Nephron (organoid): Measurements from ENCODE around the gene VAPA.

Experiments used
- H3K27ac Mint-ChIP-seq, 3 experiments: 2 replicates each; pipeline ENCODE4 v1.8.0; 2020; ENCODE audit warnings: mixed read lengths in 3 of 3, mild to moderate bottlenecking in 2 of 3, moderate library complexity in 1 of 3
- H3K27me3 Mint-ChIP-seq: 2 replicates; pipeline ENCODE4 v1.8.0; 2021; ENCODE audit warnings: low read depth, mild to moderate bottlenecking, moderate library complexity, mixed read lengths
- H3K36me3 Mint-ChIP-seq: 2 replicates; pipeline ENCODE4 v1.8.0; 2020; ENCODE audit warnings: low read depth, mixed read lengths
- H3K4me1 Mint-ChIP-seq: 2 replicates; pipeline ENCODE4 v1.8.0; 2020; ENCODE audit warnings: mixed read lengths
- H3K4me3 Mint-ChIP-seq, 3 experiments: 2 replicates each; pipeline ENCODE4 v1.8.0; 2020; ENCODE audit warnings: mild to moderate bottlenecking in 3 of 3, mixed read lengths in 3 of 3, moderate library complexity in 2 of 3
- H3K9me3 Mint-ChIP-seq: 2 replicates; pipeline ENCODE4 v1.8.0; 2020; ENCODE audit warnings: mixed read lengths
- CTCF ChIP-seq, 3 experiments: fragments of 200-600 bp; sonication (generic); IDR thresholded peaks; one replicate each; pipeline ENCODE4 v1.5.0; 2021; ENCODE audit warnings: antibody characterized with exemption in 3 of 3; ENCODE audit not compliant: unreplicated experiment in 3 of 3

VAPA gene

GRCh38 chr18:9914584-9915290, 921 bp downstream of the VAPA start:
- peaks cover 23% of the 10 kb centered on the region for H3K4me1 Mint-ChIP-seq
- H3K36me3 Mint-ChIP-seq: no peaks in the 10 kb centered on the region
- H3K4me3 Mint-ChIP-seq: peak overlapping the region; percentile 90 to 97 (median 94)
- peak overlapping the region; percentile 94 to 96 (median 96) for H3K27ac Mint-ChIP-seq
- no peaks in the 10 kb centered on the region for H3K9me3 Mint-ChIP-seq
- H3K27me3 Mint-ChIP-seq: no peaks in the 10 kb centered on the region
- TF ChIP-seq CTCF (IDR thresholded peaks at IDR 0.05; ENCODE audit: unreplicated experiment in 3 of 3): no peak

GRCh38 chr18:9915291-9916076, 1.7 kb downstream of the VAPA start:
- no peaks in the 10 kb centered on the region for H3K9me3 Mint-ChIP-seq
- TF ChIP-seq CTCF (IDR thresholded peaks at IDR 0.05; ENCODE audit: unreplicated experiment in 3 of 3): no peak
- no peaks in the 10 kb centered on the region for H3K27me3 Mint-ChIP-seq
- peaks cover 23% of the 10 kb centered on the region for H3K4me1 Mint-ChIP-seq
- peak overlapping the region; percentile 90 to 97 (median 94) for H3K4me3 Mint-ChIP-seq
- H3K27ac Mint-ChIP-seq: peak overlapping the region; percentile 94 to 96 (median 96)
- H3K36me3 Mint-ChIP-seq: no peaks in the 10 kb centered on the region

GRCh38 chr18:9916077-9916639, 2.3 kb downstream of the VAPA start:
- H3K27ac Mint-ChIP-seq: peak overlapping the region; percentile 94 to 96 (median 96)

GRCh38 chr18:9916808-9917207, 3.0 kb downstream of the VAPA start:
- H3K27ac Mint-ChIP-seq: peak overlapping the region in 1 of 3 experiments; percentile 94
- H3K4me3 Mint-ChIP-seq: peak overlapping the region in 2 of 3 experiments; percentile 90 to 97
- no peaks in the 10 kb centered on the region for H3K36me3 Mint-ChIP-seq
- H3K27me3 Mint-ChIP-seq: no peaks in the 10 kb centered on the region
- no peaks in the 10 kb centered on the region for H3K9me3 Mint-ChIP-seq
- H3K4me1 Mint-ChIP-seq: peaks cover 23% of the 10 kb centered on the region
- no peak for TF ChIP-seq CTCF (IDR thresholded peaks at IDR 0.05; ENCODE audit: unreplicated experiment in 3 of 3)

More at GRCh38 chr18:9916077-9916639, 2.3 kb downstream of the VAPA start:
- no peaks in the 10 kb centered on the region for H3K9me3 Mint-ChIP-seq
- TF ChIP-seq CTCF (IDR thresholded peaks at IDR 0.05; ENCODE audit: unreplicated experiment in 3 of 3): no peak
- peaks cover 23% of the 10 kb centered on the region for H3K4me1 Mint-ChIP-seq
- peak overlapping the region; percentile 90 to 97 (median 94) for H3K4me3 Mint-ChIP-seq
- no peaks in the 10 kb centered on the region for H3K36me3 Mint-ChIP-seq
- no peaks in the 10 kb centered on the region for H3K27me3 Mint-ChIP-seq

- Mint-ChIP-seq H3K27ac (no peak overlapping the region), H3K27me3 (no peaks in the 10 kb centered on the region), H3K4me1 (peaks cover 20% of the 10 kb centered on the region), H3K36me3 (no peaks in the 10 kb centered on the region), H3K9me3 (no peaks in the 10 kb centered on the region), H3K4me3 (no peak overlapping the region)
- no peak for TF ChIP-seq CTCF (IDR thresholded peaks at IDR 0.05; ENCODE audit: unreplicated experiment in 3 of 3)
These were observed 4.3 kb downstream of the VAPA start for GRCh38 chr18:9918016-9918680.
